Measurements from ENCODE around the gene SIPA1L3.

GRCh38 chr19:38148337-38148736 lies 241.3 kb downstream of the SIPA1L3 start:
- TF ChIP-seq ZFP30 (CRISPR knock-in tag; IDR thresholded peaks at IDR 0.05) (no peak), RARB (CRISPR knock-in tag; IDR thresholded peaks at IDR 0.05) (no peak), PATZ1 (CRISPR knock-in tag; IDR thresholded peaks at IDR 0.05; ENCODE audit: borderline replicate concordance) (no peak), ISL1 (CRISPR knock-in tag; IDR thresholded peaks at IDR 0.05) (no peak), ZFP3 (CRISPR knock-in tag; IDR thresholded peaks at IDR 0.05) (no peak), ZNF565 (CRISPR knock-in tag; conservative IDR thresholded peaks at IDR 0.05; ENCODE audit: low read depth) (no peak), GLIS3 (CRISPR knock-in tag; IDR thresholded peaks at IDR 0.05) (no peak), CREB5 (CRISPR knock-in tag; IDR thresholded peaks at IDR 0.05; ENCODE audit: low read depth) (no peak), PPARA (CRISPR knock-in tag; IDR thresholded peaks at IDR 0.05; ENCODE audit: borderline replicate concordance) (no peak), ARNTL (CRISPR knock-in tag; IDR thresholded peaks at IDR 0.05; ENCODE audit: borderline replicate concordance, low read depth) (no peak), TSHZ2 (CRISPR knock-in tag; IDR thresholded peaks at IDR 0.05) (no peak), ZNF70 (CRISPR knock-in tag; IDR thresholded peaks at IDR 0.05) (no peak), TCF4 (CRISPR knock-in tag; IDR thresholded peaks at IDR 0.05; ENCODE audit: borderline replicate concordance) (no peak), POU6F1 (CRISPR knock-in tag; IDR thresholded peaks at IDR 0.05; ENCODE audit: borderline replicate concordance, low read depth) (no peak)
